GM19324 (cell line): ENCODE data around the gene NR4A3.

Experiments
- ATAC-seq: cut with Tn5 transposase; IDR thresholded peaks from one replicate; pipeline ENCODE4 v1.9.1; 2021; ENCODE audit warnings: mild to moderate bottlenecking, moderate library complexity; ENCODE audit not compliant: unreplicated experiment, low FRiP score

NR4A3 gene

DNA sequence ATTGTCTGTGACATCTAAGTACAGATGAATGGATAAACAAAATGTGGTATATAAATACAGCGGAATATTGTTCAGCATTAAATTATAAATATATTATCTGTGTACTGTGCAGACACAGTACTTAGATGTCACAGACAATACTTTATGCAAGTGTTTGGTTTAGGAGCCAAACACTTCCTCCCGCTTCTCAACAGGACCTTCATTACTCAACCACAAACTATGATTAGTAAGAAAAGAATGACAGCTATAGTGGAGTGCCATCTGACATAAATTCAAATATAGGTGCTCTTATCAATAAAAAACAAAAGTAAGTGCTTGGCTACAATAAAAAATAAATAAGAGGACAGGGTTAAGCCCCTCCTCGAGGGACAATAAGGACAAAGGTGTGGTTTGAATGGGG is 45.9 kb downstream of the NR4A3 start:
- ATAC-seq: no peak

GRCh38 chr9:99867968-99868367 is 46.3 kb downstream of the NR4A3 start:
- ATAC-seq: no peak

DNA sequence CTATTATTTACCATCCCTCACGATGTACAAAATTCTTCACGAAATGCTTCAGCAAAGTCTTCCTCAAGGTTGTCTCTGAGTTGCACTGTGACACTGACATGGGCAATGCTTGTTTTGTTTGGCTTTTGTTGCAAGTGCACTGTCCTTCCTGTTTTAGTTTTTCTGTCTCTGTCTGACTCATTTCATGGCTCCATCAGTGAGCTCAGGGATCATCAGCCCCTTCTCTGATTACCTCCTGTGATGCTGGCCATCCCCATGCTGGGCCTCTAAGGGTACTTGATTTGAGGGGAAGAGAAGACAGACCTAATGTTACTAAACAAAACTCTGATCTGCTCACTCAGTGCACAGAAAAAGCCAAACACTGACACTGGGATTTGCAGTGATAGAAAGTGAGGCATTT is 47.2 kb downstream of the NR4A3 start:
- no peak for ATAC-seq

DNA sequence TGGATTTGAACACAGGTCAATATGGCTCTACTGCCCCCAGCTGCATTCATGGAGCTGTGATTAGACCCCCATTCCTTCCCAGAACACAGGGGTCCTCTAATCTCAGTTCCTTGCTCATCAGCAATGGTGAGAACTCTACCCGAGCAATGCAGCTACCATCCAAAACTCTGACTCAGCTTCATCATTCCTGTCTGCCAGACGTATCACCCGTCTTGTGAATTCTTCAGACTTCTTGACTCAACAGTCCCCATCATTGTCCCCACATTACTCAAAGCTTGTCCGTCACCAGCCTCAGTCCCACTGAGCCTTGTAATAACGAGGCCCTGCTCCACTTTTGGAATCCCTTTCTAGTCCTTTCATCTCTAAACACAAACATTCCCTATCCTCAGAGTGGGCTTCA is 48.4 kb downstream of the NR4A3 start:
- no peak for ATAC-seq

GRCh38 chr9:99873531-99873930 is 51.8 kb downstream of the NR4A3 start:
- no peak for ATAC-seq

DNA sequence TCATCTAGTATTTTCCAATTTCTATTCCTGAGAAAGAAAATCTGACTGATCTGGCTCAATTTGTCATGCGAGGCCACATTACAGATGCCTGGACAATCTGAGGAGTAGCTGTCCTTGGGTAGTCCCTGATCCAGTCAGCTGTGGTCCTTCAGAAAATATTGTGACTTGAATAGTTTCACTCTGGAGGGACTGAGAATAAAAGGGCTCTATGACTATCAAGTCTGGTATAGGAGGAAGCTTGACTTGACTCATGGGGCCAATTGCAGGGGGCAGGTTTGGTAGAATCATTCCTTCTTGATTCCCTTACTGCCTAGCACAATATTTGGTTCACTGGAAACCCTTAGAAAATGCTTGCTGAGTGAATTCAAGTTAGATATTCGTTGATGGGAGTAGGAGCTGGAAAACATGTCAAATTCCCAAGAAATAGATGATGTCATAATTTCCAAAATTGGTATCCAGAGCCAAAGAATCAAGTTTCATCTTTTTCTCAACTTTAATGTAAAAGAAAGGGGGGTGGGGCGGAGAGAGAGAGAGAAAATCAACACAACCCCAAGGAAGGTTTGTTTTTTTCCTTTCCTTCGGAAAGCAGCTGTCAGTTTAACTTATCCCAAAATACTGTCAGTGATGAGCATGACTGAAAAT is 52.4 kb downstream of the NR4A3 start:
- ATAC-seq: no peak

- ATAC-seq: no peak
Observed at GRCh38 chr9:99876190-99876589, 54.5 kb downstream of the NR4A3 start.

DNA sequence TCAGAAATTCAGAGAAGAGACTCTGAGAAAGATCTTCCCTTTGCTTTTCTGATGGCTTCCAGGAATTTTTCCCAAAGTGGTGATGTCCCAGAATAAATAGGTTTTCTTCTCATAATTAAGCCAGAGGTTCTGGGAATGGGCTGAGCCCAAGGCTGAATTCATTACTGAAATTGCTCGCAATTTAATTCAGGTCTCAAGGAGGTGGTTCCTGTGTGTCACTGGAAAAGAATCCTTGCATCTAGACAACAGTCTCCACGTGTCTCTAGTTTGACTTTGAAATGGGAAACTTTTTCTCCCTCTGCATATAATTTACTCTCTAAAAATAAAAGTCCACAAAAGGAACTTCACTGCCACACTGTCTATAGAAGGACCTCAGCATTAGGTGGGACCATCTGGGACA is 57.0 kb downstream of the NR4A3 start:
- ATAC-seq: no peak

- ATAC-seq: no peak
Observed at GRCh38 chr9:99881769-99882168, 60.1 kb downstream of the NR4A3 start.

- ATAC-seq: no peak
Observed at GRCh38 chr9:99885747-99886146, 64.1 kb downstream of the NR4A3 start.

- ATAC-seq: no peak
Observed at GRCh38 chr9:99889120-99889519, 67.4 kb downstream of the NR4A3 start.

GRCh38 chr9:99894826-99895225 is 73.1 kb downstream of the NR4A3 start:
- ATAC-seq: no peak

GRCh38 chr9:99895510-99895909 is 73.8 kb downstream of the NR4A3 start:
- ATAC-seq: no peak

- no peak for ATAC-seq
Observed at GRCh38 chr9:99896119-99896518, 74.4 kb downstream of the NR4A3 start.

DNA sequence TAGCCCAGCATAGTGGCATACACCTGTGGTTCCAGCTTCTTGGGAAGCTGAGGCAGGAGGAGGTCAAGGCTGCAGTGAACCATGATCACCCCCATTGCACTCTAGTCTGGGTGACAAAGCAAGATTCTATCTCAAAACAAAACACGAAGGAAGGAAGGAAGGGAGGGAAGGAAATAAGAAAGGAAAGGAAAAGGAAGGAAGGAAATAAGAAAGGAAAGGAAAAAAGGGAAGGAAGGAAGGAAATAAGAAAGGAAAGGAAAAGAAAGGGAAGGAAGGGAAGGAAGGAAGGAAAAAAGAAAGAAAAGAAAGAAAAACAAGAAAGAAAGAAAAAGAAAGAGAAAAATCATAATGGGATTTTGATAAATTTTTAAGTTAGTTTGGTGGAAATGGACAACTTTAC is 81.7 kb downstream of the NR4A3 start:
- no peak for ATAC-seq

DNA sequence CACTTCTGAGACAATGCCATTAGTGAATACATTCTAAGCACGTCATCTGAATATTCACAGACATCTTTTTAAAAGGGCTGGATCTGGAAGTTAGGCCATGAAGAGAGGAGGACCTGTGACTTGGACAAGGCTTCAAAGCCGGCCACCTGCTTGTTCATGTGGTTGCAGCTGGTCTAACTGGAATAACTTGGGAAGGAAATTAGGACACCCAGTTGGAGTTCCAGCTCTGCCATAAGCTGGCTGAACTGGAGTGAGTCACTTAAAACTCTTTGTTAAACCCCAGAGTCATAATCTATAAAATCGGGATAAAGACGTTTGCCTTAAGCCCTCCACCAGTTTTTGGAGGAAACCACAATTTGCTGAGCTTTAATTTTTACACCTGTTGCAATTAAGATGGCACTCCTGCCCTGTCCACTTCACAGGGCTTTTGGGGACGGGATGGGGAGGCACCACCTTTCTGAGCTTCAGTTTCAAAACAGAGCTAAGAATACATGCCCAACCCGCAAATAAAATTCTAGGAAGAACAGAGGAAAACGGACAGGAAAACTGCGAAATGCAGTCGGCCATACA is 84.2 kb downstream of the NR4A3 start:
- ATAC-seq: peak; percentile 8

GRCh38 chr9:99906403-99907207 is 84.9 kb downstream of the NR4A3 start, which contains the start of gene STX17:
Gene STX17, plus strand, starts transcription at chr9:99906654. Its CDS starts 8,586 bp downstream, at chr9:99915240.
- peak; percentile 86 for ATAC-seq

DNA sequence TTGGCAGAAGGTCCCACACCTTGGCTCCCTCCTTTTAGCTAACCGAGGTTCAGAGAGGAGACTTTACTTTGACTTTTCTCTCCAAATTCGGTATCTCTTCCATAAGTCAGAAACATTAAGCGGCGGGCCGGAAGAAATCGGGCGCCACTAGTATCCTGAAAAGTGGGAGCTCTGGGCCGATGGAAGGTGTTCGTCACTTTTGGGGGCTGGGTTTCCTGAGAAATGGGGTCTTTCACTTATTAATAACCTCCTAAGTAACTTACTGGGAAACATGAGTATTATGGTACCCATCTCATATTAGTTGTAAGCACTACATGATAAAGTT is 85.5 kb downstream of the NR4A3 start:
- no peak for ATAC-seq

GRCh38 chr9:99911600-99911999 is 89.9 kb downstream of the NR4A3 start:
- no peak for ATAC-seq
